DND-41 (cell line): ENCODE data around the gene CYP2F1.

Source experiments
- EZH2 ChIP-seq: IDR thresholded peaks from 3 replicates; pipeline ENCODE4 v1.6.1; 2012; ENCODE audit warnings: borderline replicate concordance, low read depth, mild to moderate bottlenecking, moderate library complexity, low read length, inconsistent platforms; ENCODE audit not compliant: severe bottlenecking
- TF ChIP-seq, protein P1 (sequence below): IDR thresholded peaks from 2 replicates; pipeline ENCODE4 v1.5.1; 2012; ENCODE audit warnings: borderline replicate concordance, low read length, moderate library complexity, mild to moderate bottlenecking; ENCODE audit not compliant: poor library complexity, severe bottlenecking; ENCODE audit errors: extremely low read depth

DNA sequence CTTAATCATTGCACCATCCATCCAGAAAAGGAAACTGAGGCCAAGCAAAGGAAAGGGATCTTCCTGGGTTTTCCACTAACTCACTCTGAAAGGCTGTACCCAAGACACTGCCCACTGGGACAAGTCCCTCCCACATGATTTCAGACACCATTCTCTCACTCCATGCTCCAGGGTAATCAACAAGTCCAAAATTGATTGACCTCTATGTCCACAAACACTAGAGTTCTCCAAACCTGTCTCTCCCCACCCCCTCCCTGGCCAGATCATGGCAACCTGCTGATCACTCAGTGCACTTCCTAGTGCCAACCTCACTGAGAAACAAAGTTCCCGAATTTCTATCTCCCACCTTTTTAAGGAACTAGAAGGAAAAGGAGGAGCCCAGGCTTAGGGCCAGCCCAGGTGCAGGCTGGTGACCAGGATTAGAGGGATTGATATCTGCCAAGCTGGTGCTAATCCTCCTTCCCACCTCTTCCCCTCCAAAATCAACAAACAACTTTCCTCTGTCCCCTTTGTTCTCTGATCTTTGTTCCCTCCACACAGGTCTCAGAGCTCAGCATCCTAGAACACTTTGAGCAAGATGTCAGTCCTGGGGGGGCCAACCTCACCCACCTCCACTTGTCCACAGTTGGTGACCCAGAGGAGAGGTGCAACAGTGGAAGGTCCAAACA lies 28.4 kb upstream of the CYP2F1 start:
- TF ChIP-seq, protein P1, sequence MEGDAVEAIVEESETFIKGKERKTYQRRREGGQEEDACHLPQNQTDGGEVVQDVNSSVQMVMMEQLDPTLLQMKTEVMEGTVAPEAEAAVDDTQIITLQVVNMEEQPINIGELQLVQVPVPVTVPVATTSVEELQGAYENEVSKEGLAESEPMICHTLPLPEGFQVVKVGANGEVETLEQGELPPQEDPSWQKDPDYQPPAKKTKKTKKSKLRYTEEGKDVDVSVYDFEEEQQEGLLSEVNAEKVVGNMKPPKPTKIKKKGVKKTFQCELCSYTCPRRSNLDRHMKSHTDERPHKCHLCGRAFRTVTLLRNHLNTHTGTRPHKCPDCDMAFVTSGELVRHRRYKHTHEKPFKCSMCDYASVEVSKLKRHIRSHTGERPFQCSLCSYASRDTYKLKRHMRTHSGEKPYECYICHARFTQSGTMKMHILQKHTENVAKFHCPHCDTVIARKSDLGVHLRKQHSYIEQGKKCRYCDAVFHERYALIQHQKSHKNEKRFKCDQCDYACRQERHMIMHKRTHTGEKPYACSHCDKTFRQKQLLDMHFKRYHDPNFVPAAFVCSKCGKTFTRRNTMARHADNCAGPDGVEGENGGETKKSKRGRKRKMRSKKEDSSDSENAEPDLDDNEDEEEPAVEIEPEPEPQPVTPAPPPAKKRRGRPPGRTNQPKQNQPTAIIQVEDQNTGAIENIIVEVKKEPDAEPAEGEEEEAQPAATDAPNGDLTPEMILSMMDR: no peak
- no peak for TF ChIP-seq EZH2
